HG03159 (cell line): ENCODE measurements around the gene SEMA4B.
"Not testable (repeated sequence)": the region's sequence is repeated elsewhere in the genome, so short reads cannot be mapped to it uniquely, and the experiment has no call there.

Experiments
- ATAC-seq: cut with Tn5 transposase; IDR thresholded peaks from one replicate; pipeline ENCODE4 v1.9.1; 2021; ENCODE audit warnings: mild to moderate bottlenecking, moderate library complexity; ENCODE audit not compliant: unreplicated experiment

Gene SEMA4B

GRCh38 chr15:90201130-90201943 is at the start of gene SEMA4B:
Gene SEMA4B (plus strand): TSS chr15:90201330. CDS start chr15:90201579, 249 bp downstream.
- peak; percentile 70 for ATAC-seq

- ATAC-seq = no peak
Observed at GRCh38 chr15:90151989-90152645, 49.0 kb upstream of the SEMA4B start.

- ATAC-seq = no peak
Observed at GRCh38 chr15:90153658-90154057, 47.5 kb upstream of the SEMA4B start.

DNA sequence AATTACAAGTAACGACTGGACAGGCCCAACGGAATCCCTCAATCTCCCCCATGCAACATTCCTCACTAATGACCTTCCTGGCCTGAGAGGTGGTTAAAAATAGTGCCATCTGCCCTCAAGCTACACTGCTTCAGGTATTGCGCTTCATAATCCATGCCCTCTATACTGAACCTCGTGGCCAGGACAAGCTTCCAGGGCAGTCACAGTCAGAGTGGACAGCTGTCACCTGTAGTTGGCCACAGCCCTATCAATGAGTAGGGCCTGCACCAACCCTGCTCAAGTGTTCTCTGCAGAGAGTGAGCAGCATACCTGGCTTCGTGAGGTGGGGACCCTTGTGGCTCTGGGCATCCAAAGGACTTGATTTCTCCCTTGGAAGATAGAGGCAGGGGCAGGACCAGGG is 46.9 kb upstream of the SEMA4B start:
- no peak for ATAC-seq

DNA sequence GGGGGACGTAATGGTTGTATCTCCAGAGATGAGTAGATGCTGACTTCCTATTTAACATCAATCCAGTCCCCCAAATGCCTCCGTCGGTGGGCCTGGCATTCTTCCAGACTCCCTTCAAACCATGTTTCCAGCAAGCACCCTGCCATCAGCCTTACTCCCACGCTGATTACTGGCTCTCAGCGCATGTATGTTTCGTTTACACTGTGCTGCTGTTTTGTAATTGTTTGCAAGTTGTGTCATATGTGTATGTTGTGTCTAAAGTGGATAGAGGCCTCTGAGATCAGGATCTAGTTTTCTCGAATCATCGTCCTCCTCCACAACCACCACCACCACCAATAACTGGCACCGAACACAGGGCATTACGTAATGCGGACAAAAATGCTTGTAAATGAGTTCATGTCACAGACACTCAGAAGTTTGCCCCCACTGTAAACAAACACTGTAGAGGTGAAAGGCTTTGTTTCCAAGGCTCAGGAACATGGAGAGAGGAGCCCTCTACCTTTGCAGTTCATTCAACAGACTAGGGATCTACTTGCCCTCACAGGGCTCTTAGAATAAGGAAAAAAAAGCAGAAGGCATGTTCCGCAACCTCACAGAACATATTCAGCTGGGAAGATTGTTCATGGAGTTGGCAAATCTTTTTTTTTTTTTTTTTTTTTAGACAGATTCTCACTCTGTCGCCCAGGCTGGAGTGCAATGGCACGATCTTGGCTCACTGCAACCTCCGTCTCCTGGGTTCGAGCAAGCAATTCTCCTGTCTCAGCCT is 46.1 kb upstream of the SEMA4B start:
- no peak for ATAC-seq

- no peak for ATAC-seq
Observed at GRCh38 chr15:90159213-90159612, 41.9 kb upstream of the SEMA4B start.

GRCh38 chr15:90160781-90161727 is 40.1 kb upstream of the SEMA4B start:
- ATAC-seq = no peak

- ATAC-seq = peak; percentile 62
Observed at GRCh38 chr15:90161950-90162361, 39.2 kb upstream of the SEMA4B start.

- no peak for ATAC-seq
Observed at GRCh38 chr15:90162956-90163355, 38.2 kb upstream of the SEMA4B start.

DNA sequence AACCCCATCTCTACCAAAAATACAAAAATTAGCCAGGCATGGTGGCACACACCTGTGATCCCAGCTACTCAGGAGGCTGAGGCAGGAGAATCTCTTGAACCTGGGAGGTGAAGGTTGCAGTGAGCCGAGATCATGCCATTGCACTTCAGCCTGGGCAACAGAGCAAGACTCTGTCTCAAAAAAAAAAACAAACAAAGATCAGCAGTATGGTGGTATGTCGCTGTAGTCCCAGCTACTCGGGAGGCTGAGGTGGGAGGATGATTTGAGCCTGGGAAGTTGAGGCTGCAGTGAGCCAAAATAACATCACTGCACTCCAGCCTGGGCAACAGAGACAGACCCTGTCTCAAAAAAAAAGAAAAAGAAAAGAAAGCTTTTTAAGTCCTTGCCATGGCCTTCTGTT is 36.9 kb upstream of the SEMA4B start:
- not testable (repeated sequence) for ATAC-seq

DNA sequence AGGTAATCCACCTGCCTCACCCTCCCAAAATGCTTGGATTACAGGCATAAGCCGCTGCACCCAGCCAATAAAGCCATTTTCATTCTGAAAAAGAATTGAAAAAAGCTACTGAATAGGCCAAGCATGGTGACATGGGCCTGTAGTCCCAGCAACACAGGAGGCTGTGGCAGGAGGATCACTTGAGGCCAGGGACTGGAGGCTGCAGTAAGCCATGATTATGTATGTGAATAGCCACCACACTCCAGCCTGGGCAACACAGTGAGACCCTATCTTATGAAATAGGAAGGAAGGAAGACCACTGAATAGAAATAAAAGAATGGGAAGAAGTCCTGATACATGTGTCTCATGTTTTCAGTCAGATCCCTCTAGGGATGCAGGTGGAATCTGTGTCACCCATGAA is 36.0 kb upstream of the SEMA4B start:
- no peak for ATAC-seq

DNA sequence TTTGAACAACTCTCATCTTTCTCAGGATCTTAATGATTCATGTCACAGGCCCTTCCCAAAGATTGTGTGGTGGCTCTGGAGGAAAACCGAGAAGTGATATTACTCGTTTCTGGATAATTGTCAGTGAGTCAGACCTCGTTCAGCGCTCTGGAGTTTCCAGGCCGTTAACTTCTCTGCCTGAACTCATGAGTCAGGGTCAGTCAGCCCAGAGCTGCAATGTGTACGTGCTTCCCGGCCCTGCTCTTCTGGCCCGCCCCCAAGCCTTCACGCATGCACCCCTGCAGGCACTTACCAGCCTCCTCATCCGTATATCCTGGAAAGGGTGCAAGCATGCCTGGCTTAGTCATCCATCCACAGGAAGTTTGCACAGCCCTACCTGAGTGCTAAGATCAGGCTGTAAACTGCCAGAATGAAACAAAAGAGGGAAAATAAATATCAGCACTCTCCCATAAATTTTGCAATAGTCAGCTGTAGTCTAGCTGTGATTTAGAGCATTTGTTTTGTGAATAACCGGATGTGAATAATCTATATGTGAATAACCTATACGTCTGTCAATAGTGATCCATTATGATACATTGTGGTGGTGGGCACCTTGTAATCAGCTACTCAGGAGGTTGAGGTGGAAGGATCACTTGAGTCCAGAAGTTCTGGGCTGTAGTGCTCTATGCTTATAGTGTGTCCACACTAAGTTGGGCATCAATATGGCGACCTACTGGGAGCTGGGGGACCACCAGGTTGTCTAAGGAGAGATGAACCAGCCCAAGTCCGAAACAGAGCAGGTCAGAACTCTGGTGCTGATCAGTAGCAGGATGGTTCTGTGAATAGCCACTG is 35.3 kb upstream of the SEMA4B start:
- ATAC-seq = no peak

- no peak for ATAC-seq
Observed at GRCh38 chr15:90167121-90167520, 34.0 kb upstream of the SEMA4B start.

DNA sequence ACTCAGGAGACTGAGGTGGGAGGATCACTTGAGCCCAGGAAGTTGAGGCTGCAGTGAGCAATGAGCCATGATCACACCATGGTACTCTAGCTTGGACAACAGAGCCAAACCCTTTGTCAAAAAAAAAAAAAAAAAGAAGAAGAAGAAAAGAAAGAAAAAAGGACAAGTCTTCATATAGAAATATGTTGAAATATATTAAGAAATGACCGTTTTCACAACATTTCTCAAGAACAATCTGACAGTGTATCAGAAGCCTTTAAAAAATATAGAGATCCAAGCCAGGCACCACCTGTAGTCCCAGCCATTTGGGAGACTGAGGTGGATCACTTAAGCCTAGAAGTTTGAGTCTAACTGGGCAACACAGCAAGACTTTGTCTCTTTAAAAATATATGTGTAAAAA is 29.5 kb upstream of the SEMA4B start:
- no peak for ATAC-seq

GRCh38 chr15:90173372-90173771 is 27.8 kb upstream of the SEMA4B start:
- no peak for ATAC-seq

DNA sequence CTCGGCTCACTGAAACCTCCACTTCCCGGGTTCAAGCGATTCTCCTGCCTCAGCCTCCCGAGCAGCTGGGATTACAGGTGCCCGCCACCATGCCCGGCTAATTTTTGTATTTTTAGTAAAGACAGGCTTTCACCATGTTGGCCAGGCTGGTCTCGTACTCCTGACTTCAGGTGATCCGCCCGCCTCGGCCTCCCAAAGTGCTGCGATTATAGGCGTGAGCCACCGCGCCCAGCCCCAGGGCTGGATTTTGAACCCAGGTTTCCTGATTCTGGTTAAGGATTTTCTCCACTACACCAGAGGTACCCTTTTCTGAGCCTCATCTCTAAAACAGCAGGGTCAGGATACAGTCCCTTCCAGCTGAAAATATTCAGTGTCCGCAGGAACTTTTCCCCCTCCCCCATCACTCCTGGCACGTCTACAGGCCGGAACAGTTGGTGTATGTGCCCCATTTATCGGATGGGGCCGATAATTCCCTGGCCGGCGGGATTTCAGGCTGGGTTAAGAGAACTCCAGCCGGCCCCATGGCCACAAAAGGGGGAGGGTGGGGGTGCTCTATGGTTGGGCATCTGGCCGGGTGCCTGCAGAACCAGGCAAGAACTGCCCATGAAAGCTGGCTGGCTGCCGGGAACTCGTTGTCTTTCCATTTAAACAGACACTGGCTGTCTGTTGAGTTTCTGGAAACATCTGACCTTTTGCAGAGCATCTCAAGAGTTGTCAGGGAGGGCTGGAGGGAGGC is 26.8 kb upstream of the SEMA4B start:
- ATAC-seq = no peak

DNA sequence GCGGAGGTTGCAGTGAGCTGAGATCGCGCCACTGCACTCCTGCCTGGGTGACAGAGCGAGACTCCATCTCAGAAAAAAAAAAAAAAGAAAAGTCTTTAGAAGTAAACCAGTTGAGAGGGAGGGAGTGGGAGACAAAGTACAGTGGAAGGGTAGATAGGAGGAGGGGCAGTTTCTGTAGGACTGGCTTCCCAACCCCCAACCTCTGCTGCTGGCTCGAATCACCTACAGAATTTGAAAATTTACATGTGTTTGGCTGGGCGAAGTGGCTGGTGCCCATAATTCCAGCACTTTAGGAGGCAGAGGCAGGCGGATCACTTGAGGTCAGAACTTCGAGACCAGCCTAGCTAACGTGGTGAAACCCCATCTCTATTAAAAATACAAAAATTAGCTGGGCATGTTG is 24.1 kb upstream of the SEMA4B start:
- no peak for ATAC-seq

DNA sequence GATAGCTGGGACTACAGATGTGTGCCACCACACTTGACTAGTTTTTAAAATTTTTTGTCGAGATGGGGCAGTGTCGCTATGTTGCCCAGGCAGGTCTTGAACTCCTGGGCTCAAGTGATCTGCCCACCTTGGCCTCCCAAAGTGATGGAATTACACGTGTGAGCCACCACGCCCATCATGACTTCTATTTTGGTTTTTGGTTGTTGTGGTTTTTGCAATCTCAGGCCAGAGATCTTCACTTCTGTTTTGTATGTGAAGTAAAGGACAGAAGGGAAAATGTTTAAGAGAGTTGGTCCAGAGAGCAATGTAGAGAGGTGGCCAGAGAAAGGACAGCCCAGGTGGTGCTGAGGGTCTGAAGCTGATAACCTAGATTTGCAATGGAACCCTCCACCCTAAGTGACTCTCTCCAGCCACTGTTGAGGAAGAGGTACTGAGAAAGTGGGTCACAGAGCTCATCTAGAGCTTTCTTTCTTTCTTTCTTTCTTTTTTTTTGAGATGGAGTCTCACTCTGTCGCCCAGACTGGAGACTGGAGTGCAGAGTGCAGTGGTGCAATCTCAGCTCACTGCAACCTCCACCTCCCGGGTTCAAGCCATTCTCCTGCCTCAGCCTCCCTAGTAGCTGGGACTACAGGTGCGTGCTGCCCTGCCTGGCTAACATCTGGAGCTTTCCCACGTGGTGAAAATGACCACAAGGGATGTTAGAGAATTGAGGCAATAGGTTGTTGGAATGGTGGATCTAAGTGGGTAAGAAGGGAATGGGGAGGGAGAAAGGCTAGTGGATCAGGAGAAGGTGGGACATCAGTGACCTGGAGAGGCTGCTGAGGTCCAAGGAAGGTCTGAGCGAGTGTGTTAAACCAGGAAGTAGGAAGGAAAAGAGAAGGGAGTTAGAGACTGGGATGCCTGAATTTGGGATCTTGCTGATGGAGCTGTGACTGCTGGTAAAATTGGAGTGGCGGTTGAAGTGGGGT is 22.4 kb upstream of the SEMA4B start:
- ATAC-seq = no peak
